ENCODE results near the gene ADSS2.
"Not testable (repeated sequence)": the region's sequence is repeated elsewhere in the genome, so short reads cannot be mapped to it uniquely, and the experiment has no call there.

Gene ADSS2

GRCh38 chr1:244496186-244496585 is 44.5 kb upstream of the ADSS2 start:
- Histone ChIP-seq H4K91ac (ENCODE audit: low read length) (no peak overlapping the region), H2BK5ac (ENCODE audit: low read depth, low read length, poor library complexity, severe bottlenecking) (no peak overlapping the region), H3K14ac (ENCODE audit: low read length in 2 of 2) (no peak overlapping the region), H3K4me3 (ENCODE audit: insufficient read depth in 1 of 2, low read depth in 1 of 2, low read length in 2 of 2) (no peak overlapping the region), H3K9me3 (ENCODE audit: control insufficient read depth, low read length) (peaks cover 3% of the 10 kb centered on the region), H3K36me3 (ENCODE audit: control insufficient read depth in 1 of 2, insufficient read depth in 2 of 2, low read depth in 1 of 2, low read length in 2 of 2) (no peaks in the 10 kb centered on the region), H3K18ac (ENCODE audit: low read depth in 1 of 2, low read length in 2 of 2) (no peak overlapping the region), H2AFZ (ENCODE audit: low read depth, low read length) (no peak overlapping the region), H3K4me1 (ENCODE audit: control insufficient read depth, insufficient read depth, low read depth, low read length) (no peaks in the 10 kb centered on the region), H2BK15ac (ENCODE audit: low read depth, poor library complexity, severe bottlenecking) (no peak overlapping the region), H4K8ac (ENCODE audit: low read length) (no peak overlapping the region), H3K9ac (ENCODE audit: low read length) (no peak overlapping the region), H2AK5ac (ENCODE audit: low read length, severe bottlenecking) (no peak overlapping the region), H3K27me3 (ENCODE audit: control insufficient read depth in 1 of 2, insufficient read depth in 1 of 2, low read length in 2 of 2) (no peaks in the 10 kb centered on the region), H3K23ac (ENCODE audit: low read length in 2 of 2) (no peak overlapping the region), H3K79me1 (replicated peaks; ENCODE audit: low read length, poor library complexity, severe bottlenecking) (no peaks in the 10 kb centered on the region), H3K27ac (ENCODE audit: low read length, poor library complexity, severe bottlenecking) (no peak overlapping the region), H2BK12ac (ENCODE audit: low read length in 2 of 2) (no peak overlapping the region), H3K4ac (ENCODE audit: low read depth in 1 of 2, low read length in 2 of 2) (no peak overlapping the region), H3K4me2 (ENCODE audit: low read length, poor library complexity, severe bottlenecking) (no peak overlapping the region), H2BK120ac (ENCODE audit: low read depth, low read length) (no peak overlapping the region)
- no peak for DNase-seq
- 8% methylated on average over 1 of the region's 1 CpG for WGBS

DNA sequence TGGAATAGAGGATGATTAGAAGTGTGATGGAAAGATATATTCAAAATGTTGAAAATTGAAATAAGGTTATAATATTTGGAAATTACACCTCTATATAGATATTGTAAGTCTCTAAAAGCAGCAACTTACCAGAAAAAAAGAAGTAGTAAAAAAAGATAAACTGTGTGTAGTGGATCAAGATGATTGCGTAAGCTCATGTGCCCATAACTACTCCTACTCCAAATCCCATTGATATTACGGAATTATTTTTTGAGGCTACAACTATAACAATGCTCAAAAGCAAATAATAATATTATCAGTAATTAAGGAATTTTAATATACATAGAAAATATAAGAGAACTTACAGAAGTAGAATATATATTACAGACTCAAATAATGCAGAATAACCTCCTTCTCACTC is 42.9 kb upstream of the ADSS2 start:
- Histone ChIP-seq H3K27me3 (ENCODE audit: control insufficient read depth in 1 of 2, insufficient read depth in 1 of 2, low read length in 2 of 2) (no peaks in the 10 kb centered on the region), H3K4me2 (ENCODE audit: low read length, poor library complexity, severe bottlenecking) (no peak overlapping the region), H3K23ac (ENCODE audit: low read length in 2 of 2) (no peak overlapping the region), H2BK12ac (ENCODE audit: low read length in 2 of 2) (no peak overlapping the region), H3K27ac (ENCODE audit: low read length, poor library complexity, severe bottlenecking) (no peak overlapping the region), H2AK5ac (ENCODE audit: low read length, severe bottlenecking) (no peak overlapping the region), H3K36me3 (ENCODE audit: control insufficient read depth in 1 of 2, insufficient read depth in 2 of 2, low read depth in 1 of 2, low read length in 2 of 2) (no peaks in the 10 kb centered on the region), H3K4me1 (ENCODE audit: control insufficient read depth, insufficient read depth, low read depth, low read length) (no peaks in the 10 kb centered on the region), H3K4ac (ENCODE audit: low read depth in 1 of 2, low read length in 2 of 2) (no peak overlapping the region), H3K9me3 (ENCODE audit: control insufficient read depth, low read length) (no peaks in the 10 kb centered on the region), H3K18ac (ENCODE audit: low read depth in 1 of 2, low read length in 2 of 2) (no peak overlapping the region), H3K4me3 (ENCODE audit: insufficient read depth in 1 of 2, low read depth in 1 of 2, low read length in 2 of 2) (no peak overlapping the region), H2BK15ac (ENCODE audit: low read depth, poor library complexity, severe bottlenecking) (no peak overlapping the region), H3K79me1 (replicated peaks; ENCODE audit: low read length, poor library complexity, severe bottlenecking) (no peaks in the 10 kb centered on the region), H3K14ac (ENCODE audit: low read length in 2 of 2) (no peak overlapping the region), H2BK5ac (ENCODE audit: low read depth, low read length, poor library complexity, severe bottlenecking) (no peak overlapping the region), H3K9ac (ENCODE audit: low read length) (no peak overlapping the region), H4K91ac (ENCODE audit: low read length) (no peak overlapping the region), H4K8ac (ENCODE audit: low read length) (no peak overlapping the region), H2AFZ (ENCODE audit: low read depth, low read length) (no peak overlapping the region), H2BK120ac (ENCODE audit: low read depth, low read length) (no peak overlapping the region)
- WGBS, result no CpG with 5 or more reads among the region's 2 CpGs
- DNase-seq, result no peak

DNA sequence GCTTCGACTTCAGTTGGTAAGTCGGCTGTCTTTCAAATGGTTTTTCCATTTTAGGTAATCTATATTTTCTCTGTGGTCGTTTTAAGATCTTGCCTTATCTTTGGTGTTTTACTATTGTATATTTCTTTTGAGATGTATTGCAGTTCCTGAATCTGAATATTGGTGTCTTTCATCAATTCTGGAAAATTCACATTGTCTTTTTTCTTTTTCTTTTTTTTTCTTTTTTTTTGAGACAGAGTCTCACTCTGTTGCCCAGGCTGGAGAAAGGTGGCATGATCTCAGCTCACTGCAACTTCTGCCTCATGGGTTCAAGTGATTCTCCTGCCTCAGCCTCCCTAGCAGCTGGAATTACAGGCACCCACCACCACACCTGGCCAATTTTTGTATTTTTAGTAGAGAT is 33.3 kb upstream of the ADSS2 start:
- H3K36me3 ChIP-seq (ENCODE audit: control insufficient read depth in 1 of 2, insufficient read depth in 2 of 2, low read depth in 1 of 2, low read length in 2 of 2), result peaks cover 7 to 18% of the 10 kb centered on the region in 2 experiments
- H2AK5ac ChIP-seq (ENCODE audit: low read length, severe bottlenecking); H3K9ac ChIP-seq (ENCODE audit: low read length); H4K8ac ChIP-seq (ENCODE audit: low read length); H3K4me3 ChIP-seq (ENCODE audit: insufficient read depth in 1 of 2, low read depth in 1 of 2, low read length in 2 of 2); H2AFZ ChIP-seq (ENCODE audit: low read depth, low read length); DNase-seq; H4K91ac ChIP-seq (ENCODE audit: low read length); H3K18ac ChIP-seq (ENCODE audit: low read depth in 1 of 2, low read length in 2 of 2); H3K4me2 ChIP-seq (ENCODE audit: low read length, poor library complexity, severe bottlenecking); H2BK5ac ChIP-seq (ENCODE audit: low read depth, low read length, poor library complexity, severe bottlenecking); H3K4me1 ChIP-seq (ENCODE audit: control insufficient read depth, insufficient read depth, low read depth, low read length); H3K23ac ChIP-seq (ENCODE audit: low read length in 2 of 2); H2BK12ac ChIP-seq (ENCODE audit: low read length in 2 of 2); H3K79me1 ChIP-seq (replicated peaks; ENCODE audit: low read length, poor library complexity, severe bottlenecking); H2BK15ac ChIP-seq (ENCODE audit: low read depth, poor library complexity, severe bottlenecking); H3K27me3 ChIP-seq (ENCODE audit: control insufficient read depth in 1 of 2, insufficient read depth in 1 of 2, low read length in 2 of 2); H3K4ac ChIP-seq (ENCODE audit: low read depth in 1 of 2, low read length in 2 of 2); H3K14ac ChIP-seq (ENCODE audit: low read length in 2 of 2); H3K9me3 ChIP-seq (ENCODE audit: control insufficient read depth, low read length); H2BK120ac ChIP-seq (ENCODE audit: low read depth, low read length); H3K27ac ChIP-seq (ENCODE audit: low read length, poor library complexity, severe bottlenecking): not testable (repeated sequence)
- 61% methylated on average over 3 of the region's 3 CpGs for WGBS

GRCh38 chr1:244473059-244473605 is 21.4 kb upstream of the ADSS2 start:
- Histone ChIP-seq H3K79me1 (replicated peaks; ENCODE audit: low read length, poor library complexity, severe bottlenecking) (no peaks in the 10 kb centered on the region), H2BK12ac (ENCODE audit: low read length in 2 of 2) (no peak overlapping the region), H2AFZ (ENCODE audit: low read depth, low read length) (no peak overlapping the region), H2BK15ac (ENCODE audit: low read depth, poor library complexity, severe bottlenecking) (no peak overlapping the region), H2BK120ac (ENCODE audit: low read depth, low read length) (no peak overlapping the region), H3K4me2 (ENCODE audit: low read length, poor library complexity, severe bottlenecking) (no peak overlapping the region), H3K4me3 (ENCODE audit: insufficient read depth in 1 of 2, low read depth in 1 of 2, low read length in 2 of 2) (no peak overlapping the region), H3K14ac (ENCODE audit: low read length in 2 of 2) (no peak overlapping the region), H3K27ac (ENCODE audit: low read length, poor library complexity, severe bottlenecking) (no peak overlapping the region), H3K27me3 (ENCODE audit: control insufficient read depth in 1 of 2, insufficient read depth in 1 of 2, low read length in 2 of 2) (no peaks in the 10 kb centered on the region), H3K18ac (ENCODE audit: low read depth in 1 of 2, low read length in 2 of 2) (no peak overlapping the region), H3K9ac (ENCODE audit: low read length) (no peak overlapping the region), H3K4me1 (ENCODE audit: control insufficient read depth, insufficient read depth, low read depth, low read length) (no peaks in the 10 kb centered on the region), H4K91ac (ENCODE audit: low read length) (no peak overlapping the region), H3K4ac (ENCODE audit: low read depth in 1 of 2, low read length in 2 of 2) (no peak overlapping the region), H4K8ac (ENCODE audit: low read length) (no peak overlapping the region), H2AK5ac (ENCODE audit: low read length, severe bottlenecking) (no peak overlapping the region), H3K9me3 (ENCODE audit: control insufficient read depth, low read length) (no peaks in the 10 kb centered on the region), H3K36me3 (ENCODE audit: control insufficient read depth in 1 of 2, insufficient read depth in 2 of 2, low read depth in 1 of 2, low read length in 2 of 2) (no peaks in the 10 kb centered on the region), H3K23ac (ENCODE audit: low read length in 2 of 2) (no peak overlapping the region), H2BK5ac (ENCODE audit: low read depth, low read length, poor library complexity, severe bottlenecking) (no peak overlapping the region)
- no peak for DNase-seq
- 94% methylated on average over 5 of the region's 6 CpGs for WGBS
